ENCODE results near the gene NPLOC4.
"Not testable (repeated sequence)": the region's sequence is repeated elsewhere in the genome, so short reads cannot be mapped to it uniquely, and the experiment has no call there.

The NPLOC4 gene

GRCh38 chr17:81533339-81534141 lies 103.4 kb downstream of the NPLOC4 start:
- DNase-seq (ENCODE audit: low read depth), result no peak

- no peak for DNase-seq (ENCODE audit: low read depth)
Observed at GRCh38 chr17:81532490-81533287, 104.2 kb downstream of the NPLOC4 start.

GRCh38 chr17:81531998-81532404 lies 104.9 kb downstream of the NPLOC4 start:
- DNase-seq (ENCODE audit: low read depth), result not testable (repeated sequence)

- not testable (repeated sequence) for DNase-seq (ENCODE audit: low read depth)
Observed at GRCh38 chr17:81531013-81531412, 105.9 kb downstream of the NPLOC4 start.

- no peak for DNase-seq (ENCODE audit: low read depth)
Observed at GRCh38 chr17:81529437-81529803, 107.5 kb downstream of the NPLOC4 start.

- DNase-seq (ENCODE audit: low read depth), result no peak
Observed at GRCh38 chr17:81528651-81529436, 108.1 kb downstream of the NPLOC4 start.

- DNase-seq (ENCODE audit: low read depth), result no peak
Observed at GRCh38 chr17:81528384-81528650, 108.6 kb downstream of the NPLOC4 start.

GRCh38 chr17:81527591-81528383 lies 109.1 kb downstream of the NPLOC4 start, which contains the start of gene FSCN2:
TSS of gene FSCN2 (plus strand) at chr17:81528377. CDS start at chr17:81528532, 155 bp downstream.
- DNase-seq (ENCODE audit: low read depth), result no peak

GRCh38 chr17:81526662-81527571 lies 110.0 kb downstream of the NPLOC4 start:
- no peak for DNase-seq (ENCODE audit: low read depth)

- no peak for DNase-seq (ENCODE audit: low read depth)
Observed at GRCh38 chr17:81524865-81525159, 112.1 kb downstream of the NPLOC4 start.

- DNase-seq (ENCODE audit: low read depth), result no peak
Observed at GRCh38 chr17:81524039-81524864, 112.7 kb downstream of the NPLOC4 start.

GRCh38 chr17:81523402-81524038 lies 113.4 kb downstream of the NPLOC4 start:
- DNase-seq (ENCODE audit: low read depth), result no peak

GRCh38 chr17:81522491-81523401 lies 114.2 kb downstream of the NPLOC4 start:
- DNase-seq (ENCODE audit: low read depth), result no peak

- DNase-seq (ENCODE audit: low read depth), result no peak
Observed at GRCh38 chr17:81520021-81520901, 116.7 kb downstream of the NPLOC4 start.

- DNase-seq (ENCODE audit: low read depth), result peak; percentile 51
Observed at GRCh38 chr17:81519284-81520020, 117.5 kb downstream of the NPLOC4 start.

GRCh38 chr17:81518785-81519283 lies 118.1 kb downstream of the NPLOC4 start:
- DNase-seq (ENCODE audit: low read depth), result no peak
